HG02884 (cell line): Measurements from ENCODE around the gene KIF3C.
A peak's percentile ranks its signal among the peaks of the same experiment; 100 is the strongest.
"Not testable (repeated sequence)": the region's sequence is repeated elsewhere in the genome, so short reads cannot be mapped to it uniquely, and the experiment has no call there.

Source experiments
- ATAC-seq: cut with Tn5 transposase; IDR thresholded peaks from one replicate; pipeline ENCODE4 v1.9.1; 2021; ENCODE audit warnings: mild to moderate bottlenecking, moderate library complexity; ENCODE audit not compliant: unreplicated experiment

Gene KIF3C

GRCh38 chr2:25982273-25982967 lies at the start of gene KIF3C:
KIF3C (minus strand) TSS chr2:25982497; CDS start chr2:25981917, 580 bp downstream.
- peak; percentile 60 for ATAC-seq

- ATAC-seq, result not testable (repeated sequence)
Observed at GRCh38 chr2:26028083-26028482, 45.8 kb upstream of the KIF3C start.

GRCh38 chr2:26025509-26025908 lies 43.2 kb upstream of the KIF3C start:
- ATAC-seq, result no peak

- ATAC-seq, result no peak
Observed at GRCh38 chr2:26024260-26024659, 42.0 kb upstream of the KIF3C start.

- no peak for ATAC-seq
Observed at GRCh38 chr2:26020231-26020640, 37.9 kb upstream of the KIF3C start.

GRCh38 chr2:26018184-26019055 lies 36.1 kb upstream of the KIF3C start:
- ATAC-seq, result no peak

- ATAC-seq, result no peak
Observed at GRCh38 chr2:26017464-26018183, 35.3 kb upstream of the KIF3C start.

- not testable (repeated sequence) for ATAC-seq
Observed at GRCh38 chr2:26016706-26017045, 34.4 kb upstream of the KIF3C start.

GRCh38 chr2:26016012-26016705 lies 33.9 kb upstream of the KIF3C start:
- ATAC-seq, result no peak

GRCh38 chr2:26013668-26014067 lies 31.4 kb upstream of the KIF3C start:
- no peak for ATAC-seq

- no peak for ATAC-seq
Observed at GRCh38 chr2:26011990-26012856, 29.9 kb upstream of the KIF3C start.

- ATAC-seq, result no peak
Observed at GRCh38 chr2:26011609-26011989, 29.3 kb upstream of the KIF3C start.

- no peak for ATAC-seq
Observed at GRCh38 chr2:26010943-26011342, 28.6 kb upstream of the KIF3C start.

GRCh38 chr2:26009567-26009963 lies 27.3 kb upstream of the KIF3C start:
- ATAC-seq, result no peak

GRCh38 chr2:26008851-26009566 lies 26.7 kb upstream of the KIF3C start:
- no peak for ATAC-seq

GRCh38 chr2:26008095-26008494 lies 25.8 kb upstream of the KIF3C start:
- no peak for ATAC-seq

GRCh38 chr2:26002632-26003310 lies 20.5 kb upstream of the KIF3C start:
- ATAC-seq, result no peak

GRCh38 chr2:26001743-26002351 lies 19.6 kb upstream of the KIF3C start:
- ATAC-seq, result no peak
